ENCODE results near the gene FCGBP.
"Not testable (repeated sequence)": the region's sequence is repeated elsewhere in the genome, so short reads cannot be mapped to it uniquely, and the experiment has no call there.

FCGBP gene

GRCh38 chr19:39934584-39935363, at the start of gene FCGBP:
Gene FCGBP, minus strand, starts transcription at chr19:39934634.
- no peak for DNase-seq (ENCODE audit: low read depth)

- no peak for DNase-seq (ENCODE audit: low read depth)
Observed at GRCh38 chr19:39983695-39984300, 49.4 kb upstream of the FCGBP start.

DNA sequence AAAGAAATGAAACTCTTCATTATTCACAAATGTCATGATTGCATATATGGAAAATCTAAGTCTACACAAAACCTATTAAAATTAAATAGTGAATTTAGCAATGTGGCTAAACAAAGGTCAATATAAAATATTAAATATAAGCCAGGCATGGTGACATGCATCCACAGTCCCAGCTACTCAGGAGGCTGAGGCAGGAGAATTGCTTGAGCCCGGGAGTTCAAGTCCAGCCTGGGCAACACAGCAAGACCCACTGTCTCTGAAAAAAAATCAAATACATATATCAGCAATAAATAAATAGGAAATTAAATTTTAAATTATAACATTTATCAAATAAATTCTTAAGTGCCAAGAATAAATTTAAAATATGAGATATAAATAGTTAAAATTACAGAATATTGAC, 48.4 kb upstream of the FCGBP start:
- no peak for DNase-seq (ENCODE audit: low read depth)

GRCh38 chr19:39974377-39975155, 40.1 kb upstream of the FCGBP start:
- no peak for DNase-seq (ENCODE audit: low read depth)

- DNase-seq (ENCODE audit: low read depth), result no peak
Observed at GRCh38 chr19:39971380-39972035, 37.1 kb upstream of the FCGBP start.

DNA sequence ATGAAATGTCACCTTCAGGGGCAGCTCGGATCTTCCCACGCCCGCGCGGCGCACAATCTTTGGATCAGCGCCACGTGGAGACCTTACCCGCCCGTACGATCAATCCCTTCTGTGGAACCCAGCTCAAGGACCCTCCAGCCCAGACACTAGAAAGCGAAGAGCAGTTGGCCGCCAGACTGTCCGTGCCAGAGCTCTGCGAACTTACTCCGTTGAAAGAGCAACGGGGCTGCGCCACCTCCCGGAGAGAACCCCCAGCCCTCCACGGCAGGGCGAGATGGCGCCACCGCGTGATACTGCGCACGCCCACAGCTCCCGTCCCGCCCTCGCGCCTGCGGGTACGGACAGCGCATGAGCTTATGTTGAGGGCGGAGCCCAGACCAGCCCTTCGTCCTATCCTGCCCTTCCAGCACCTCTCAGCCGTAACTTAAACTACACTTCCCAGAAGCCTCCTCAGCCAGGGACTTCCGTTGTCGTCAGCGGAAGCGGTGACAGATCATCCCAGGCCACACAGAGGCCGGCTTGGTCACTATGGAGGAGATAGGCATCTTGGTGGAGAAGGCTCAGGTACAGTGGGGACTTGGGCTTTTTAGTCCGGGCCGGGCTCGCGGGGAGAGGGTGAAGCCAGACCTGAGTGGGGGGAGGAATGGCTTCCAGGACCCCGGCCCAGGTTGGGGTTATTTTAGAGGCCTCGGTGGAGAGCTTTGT, 36.4 kb upstream of the FCGBP start, which contains the start of gene PSMC4:
Gene PSMC4 (plus strand): TSS at position 491 of the 705 bp plus-strand sequence. CDS start 38 bp downstream, at position 529.
- peak; percentile 99 for DNase-seq (ENCODE audit: low read depth)

DNA sequence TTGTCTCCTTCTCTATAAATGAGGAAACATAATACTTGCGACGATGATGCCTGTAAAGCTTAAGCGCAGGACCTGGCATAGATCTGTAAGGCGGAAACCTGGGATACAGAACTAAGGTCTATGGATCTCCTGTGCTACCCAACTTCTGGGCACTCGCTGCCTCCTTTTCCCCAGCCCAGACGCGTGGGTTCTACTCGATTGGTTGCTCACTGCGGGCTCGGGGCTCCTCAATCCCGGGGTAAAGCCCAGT, 35.9 kb upstream of the FCGBP start:
- no peak for DNase-seq (ENCODE audit: low read depth)

DNA sequence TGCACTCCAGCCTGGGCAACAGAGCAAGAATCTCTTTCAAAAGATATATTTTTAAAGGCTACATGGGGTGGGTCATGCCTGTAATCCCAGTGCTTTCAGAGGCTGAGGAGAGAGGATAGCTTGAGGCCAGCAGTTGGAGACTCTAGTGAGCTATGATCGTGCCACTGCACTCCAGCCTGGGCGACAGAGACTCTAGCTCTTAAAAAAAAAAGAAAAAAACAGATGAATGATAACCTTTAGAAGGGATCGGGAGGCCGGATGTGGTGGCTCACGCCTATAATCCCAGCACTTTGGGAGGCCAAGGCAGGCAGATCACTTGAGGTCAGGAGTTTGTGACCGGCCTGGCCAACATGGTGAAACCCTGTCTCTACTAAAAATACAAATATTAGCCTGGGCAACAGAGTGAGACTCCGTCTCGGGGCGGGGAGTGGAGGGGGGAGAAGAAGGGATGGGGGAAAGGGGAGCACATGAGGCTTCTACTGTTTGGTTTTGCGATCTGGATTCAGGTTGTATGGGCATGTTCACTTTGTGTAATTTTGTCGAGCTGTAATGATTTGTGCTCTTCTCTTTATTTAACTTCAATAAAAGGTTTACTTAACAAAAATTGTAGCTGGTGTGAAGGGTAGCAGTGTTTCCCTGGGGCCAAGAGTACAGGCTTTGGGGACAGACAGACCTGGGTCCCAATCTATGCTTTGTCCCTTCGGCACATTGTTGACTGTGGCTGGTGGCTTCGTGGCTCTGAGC, 35.4 kb upstream of the FCGBP start:
- no peak for DNase-seq (ENCODE audit: low read depth)

DNA sequence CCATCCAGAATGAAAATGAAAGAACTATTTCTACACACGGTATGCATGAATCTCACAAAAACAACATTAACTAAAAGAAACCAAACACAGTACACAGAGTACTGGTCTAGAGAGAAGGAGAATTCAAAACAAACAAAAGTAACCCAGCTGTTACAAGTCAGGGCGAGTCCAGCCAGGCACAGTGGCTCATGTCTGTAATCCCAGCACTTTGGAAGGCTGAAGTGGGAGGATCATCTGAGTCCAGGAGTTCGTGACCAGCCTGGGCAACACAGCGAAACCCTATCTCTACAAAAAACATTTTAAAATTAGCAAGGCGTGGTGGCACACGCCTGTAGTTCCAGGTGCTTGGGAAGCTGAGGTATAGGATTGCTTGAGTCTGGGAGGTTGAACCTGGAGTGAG, 34.8 kb upstream of the FCGBP start:
- DNase-seq (ENCODE audit: low read depth), result no peak

DNA sequence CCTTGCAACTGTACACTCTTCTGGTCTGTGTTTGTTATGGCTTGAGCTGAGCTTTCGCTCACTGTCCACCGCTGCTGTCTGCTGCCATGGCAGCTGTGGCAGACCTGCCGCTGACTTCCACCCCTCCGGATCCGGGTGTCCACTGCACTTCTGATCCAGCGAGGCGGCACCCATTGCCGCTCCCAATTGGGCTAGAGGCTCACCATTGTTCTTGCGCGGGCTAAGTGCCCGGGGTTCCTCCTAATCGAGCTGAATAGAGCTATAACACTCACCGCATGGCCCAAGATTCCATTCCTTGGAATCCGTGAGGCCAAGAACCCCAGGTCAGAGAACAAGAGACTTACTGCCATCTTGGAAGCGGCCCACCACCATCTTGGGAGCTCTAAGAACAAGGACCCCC, 34.4 kb upstream of the FCGBP start:
- no peak for DNase-seq (ENCODE audit: low read depth)

DNA sequence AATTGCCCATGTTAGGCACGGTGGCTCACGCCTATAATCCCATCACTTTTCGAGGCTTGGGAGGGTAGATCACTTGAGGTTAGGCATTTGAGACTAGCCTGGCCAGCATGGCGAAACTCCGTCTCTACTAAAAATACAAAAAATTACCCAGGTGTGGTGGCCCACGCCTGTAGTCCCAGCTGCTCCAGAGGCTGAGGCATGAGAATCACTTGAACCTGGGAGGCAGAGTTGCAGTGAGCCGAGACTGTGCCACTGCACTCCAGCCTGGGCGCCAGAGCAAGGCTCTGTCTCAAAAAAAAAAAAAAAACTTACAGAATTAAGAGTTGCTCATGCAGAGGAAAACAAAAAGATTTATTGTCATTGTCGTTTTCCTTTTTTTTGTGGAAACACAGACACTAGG, 33.1 kb upstream of the FCGBP start:
- no peak for DNase-seq (ENCODE audit: low read depth)

DNA sequence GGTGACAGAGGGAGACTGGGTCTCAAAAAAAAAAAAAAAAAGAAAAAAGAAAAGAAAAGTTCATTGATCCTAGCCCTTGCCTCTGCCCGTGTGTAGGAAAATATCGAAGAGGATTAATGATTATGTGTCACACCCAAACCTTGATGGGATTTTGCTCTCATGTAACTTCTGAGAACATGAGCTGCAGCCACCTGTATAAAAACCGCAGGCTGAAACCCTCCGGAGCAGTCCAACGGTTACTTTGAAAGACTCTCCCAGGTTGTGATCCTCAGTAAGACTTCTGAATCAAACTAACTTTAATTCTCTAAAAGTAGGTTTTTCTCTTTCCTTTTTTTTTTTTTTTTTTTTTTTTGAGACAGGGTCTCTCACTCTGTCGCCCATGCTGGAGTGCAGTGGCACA, 32.2 kb upstream of the FCGBP start:
- DNase-seq (ENCODE audit: low read depth), result no peak

GRCh38 chr19:39963898-39964297, 29.5 kb upstream of the FCGBP start:
- no peak for DNase-seq (ENCODE audit: low read depth)

DNA sequence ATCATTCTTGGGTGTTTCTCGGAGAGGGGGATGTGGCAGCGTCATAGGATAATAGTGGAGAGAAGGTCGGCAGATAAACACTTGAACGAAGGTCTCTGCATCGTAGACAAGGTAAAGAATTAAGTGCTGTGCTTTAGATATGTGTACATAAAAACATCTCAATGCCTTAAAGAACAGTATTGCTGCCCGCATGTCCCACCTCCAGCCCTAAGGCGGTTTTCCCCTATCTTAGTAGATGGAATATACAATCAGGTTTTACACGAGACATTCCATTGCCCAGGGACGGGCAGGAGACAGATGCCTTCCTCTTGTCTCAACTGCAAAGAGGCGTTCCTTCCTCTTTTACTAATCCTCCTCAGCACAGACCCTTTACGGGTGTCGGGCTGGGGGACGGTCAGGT, 25.0 kb upstream of the FCGBP start:
- DNase-seq (ENCODE audit: low read depth), result not testable (repeated sequence)

DNA sequence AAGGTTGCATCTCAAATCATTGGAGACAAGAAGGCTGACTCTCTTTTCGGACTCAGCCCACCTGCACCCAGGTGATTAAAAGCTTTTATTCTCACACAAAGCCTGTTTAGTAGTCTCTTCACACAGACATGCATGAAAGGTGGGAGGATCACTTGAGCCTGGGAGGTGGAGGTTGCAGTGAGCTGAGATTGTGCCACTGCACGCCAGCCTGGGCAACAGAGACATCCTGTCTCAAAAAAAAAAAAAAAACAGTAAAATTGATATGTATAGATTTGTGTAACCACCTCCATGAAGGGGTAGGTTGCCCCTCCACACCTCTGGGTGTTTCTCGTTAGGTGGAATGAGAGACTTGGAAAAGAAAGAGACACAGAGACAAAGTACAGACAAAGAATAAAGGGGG, 24.5 kb upstream of the FCGBP start:
- not testable (repeated sequence) for DNase-seq (ENCODE audit: low read depth)

DNA sequence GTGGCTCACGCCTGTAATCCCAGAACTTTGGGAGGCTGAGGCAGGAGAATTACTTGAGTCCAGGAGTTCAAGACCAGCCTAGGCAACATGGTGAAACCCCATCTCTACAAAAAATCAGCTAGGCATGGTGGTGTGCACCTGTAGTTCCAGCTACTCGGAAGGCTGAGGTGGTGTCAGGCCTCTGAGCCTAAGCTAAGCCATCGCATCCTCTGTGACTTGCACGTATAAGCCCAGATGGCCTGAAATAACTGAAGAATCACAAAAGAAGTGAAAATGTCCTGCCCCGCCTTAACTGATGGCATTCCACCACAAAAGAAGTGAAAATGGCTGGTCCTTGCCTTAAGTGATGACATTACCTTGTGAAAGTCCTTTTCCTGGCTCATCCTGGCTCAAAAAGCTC, 23.5 kb upstream of the FCGBP start:
- DNase-seq (ENCODE audit: low read depth), result not testable (repeated sequence)

GRCh38 chr19:39953915-39954314, 19.5 kb upstream of the FCGBP start:
- DNase-seq (ENCODE audit: low read depth), result no peak

DNA sequence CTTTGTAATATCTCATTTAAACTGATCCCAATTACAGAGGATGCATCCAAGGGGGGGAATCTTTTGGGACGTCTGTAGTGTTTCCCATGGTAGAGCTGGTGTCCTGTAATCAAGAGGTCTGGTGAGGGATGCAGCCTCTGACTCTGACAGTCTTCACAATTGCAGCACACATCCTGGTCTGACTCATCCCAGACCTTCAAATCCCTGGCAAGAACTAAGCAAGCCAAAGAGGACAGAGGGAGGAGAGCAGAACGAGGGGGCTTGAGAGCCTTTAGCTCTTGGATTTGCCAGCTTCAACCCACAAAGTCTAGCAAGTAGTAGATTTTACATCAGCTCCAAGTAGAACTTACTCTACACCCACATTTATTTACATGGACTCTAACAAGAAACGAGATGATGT, 17.3 kb upstream of the FCGBP start:
- DNase-seq (ENCODE audit: low read depth), result no peak

GRCh38 chr19:39951065-39951650, 16.7 kb upstream of the FCGBP start:
- DNase-seq (ENCODE audit: low read depth), result no peak

DNA sequence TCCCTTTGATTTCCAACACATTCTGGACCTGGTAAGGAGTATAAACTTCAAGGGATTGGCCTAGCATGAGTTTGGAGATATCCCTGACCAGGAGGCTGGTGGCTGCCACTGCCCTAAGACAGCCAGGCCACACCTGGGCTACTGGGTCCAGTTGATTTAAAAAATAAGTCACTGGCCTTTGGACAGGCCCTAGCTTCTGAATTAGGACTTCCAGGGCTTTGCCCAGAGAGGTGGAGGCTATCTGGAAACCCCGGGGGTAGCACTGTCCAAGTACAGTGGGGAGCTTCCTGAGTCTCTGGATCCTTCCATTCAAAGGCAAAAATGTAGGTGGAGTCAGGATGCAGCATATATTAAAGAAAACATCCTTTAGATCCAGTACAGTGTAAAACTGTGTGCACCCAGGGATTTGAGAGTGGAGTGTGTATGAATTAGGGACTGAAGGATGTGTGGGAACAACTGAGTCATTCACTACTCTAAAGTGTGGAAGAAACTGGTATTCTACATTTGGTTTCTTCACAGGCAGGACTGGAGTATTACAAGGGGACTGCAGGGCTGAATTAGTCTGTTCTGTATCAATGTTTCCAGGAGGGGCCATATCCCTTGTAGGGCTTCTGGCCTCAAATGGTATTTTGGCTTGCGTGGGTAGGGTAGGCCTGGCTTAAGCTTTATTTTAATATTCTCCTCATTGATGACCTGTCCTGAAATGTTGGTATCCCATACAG, 14.8 kb upstream of the FCGBP start:
- no peak for DNase-seq (ENCODE audit: low read depth)

Measured in CMK (cell line).